Thoracic aorta (tissue), 2 donors: ENCODE results near the gene PRR18. TPM values are rescaled to one million over a fixed set of nuclear protein-coding genes. Genes with fewer than 3 reads are reported as not detected.

Experiments
- ATAC-seq: fragments of 150-250 bp; one replicate; pipeline ENCODE4 v1.8.0; 2017; ENCODE audit warnings: low read depth; ENCODE audit not compliant: insufficient number of reproducible peaks, low FRiP score
- DNase-seq: peaks from one replicate; pipeline ENCODE4 v3.0.0-alpha.2; 2020; ENCODE audit warnings: low spot score
- H3K27ac ChIP-seq, 2 donors: fragments of 200-600 bp; sonication (generic); 1 replicate in 1 of 2; 2 replicates in 1 of 2; pipeline ENCODE4 v1.5.1; 2016; ENCODE audit warnings: mild to moderate bottlenecking in 2 of 2, moderate library complexity in 2 of 2
- H3K27me3 ChIP-seq: fragments of 200-600 bp; sonication (generic); replicated peaks from 2 replicates; pipeline ENCODE4 v1.6.0; 2016; ENCODE audit warnings: mild to moderate bottlenecking; ENCODE audit not compliant: insufficient read depth
- H3K36me3 ChIP-seq: fragments of 200-600 bp; sonication (generic); one replicate; pipeline ENCODE4 v1.5.1; 2016
- H3K4me1 ChIP-seq, 2 donors: fragments of 200-600 bp; sonication (generic); 1 replicate in 1 of 2; 2 replicates in 1 of 2; pipeline versions ENCODE4 v1.5.1 to v1.6.0; 2016; ENCODE audit warnings: low read depth in 2 of 2, mild to moderate bottlenecking in 1 of 2; ENCODE audit not compliant: control insufficient read depth in 1 of 2
- H3K4me3 ChIP-seq: fragments of 200-600 bp; sonication (generic); 2 replicates; pipeline ENCODE4 v1.5.1; 2016; ENCODE audit warnings: mild to moderate bottlenecking
- H3K9me3 ChIP-seq: fragments of 200-600 bp; sonication (generic); 2 replicates; pipeline ENCODE4 v1.5.1; 2016
- total RNA-seq, 2 donors: library from RNA; depleted of rRNA; stranded (reverse); fragments of >200 nt; gene quantifications; one replicate each; pipeline versions ENCODE4 v1.1.0 to v1.2.3, GENCODE V29; 2016
- TF ChIP-seq, protein P1 (sequence below): fragments of 200-600 bp; sonication (generic); IDR thresholded peaks from one replicate; pipeline ENCODE4 v1.5.1; 2019; ENCODE audit warnings: antibody characterized with exemption

PRR18 gene
- total RNA-seq, 2 donors from 2014 or later, result not detected

DNA sequence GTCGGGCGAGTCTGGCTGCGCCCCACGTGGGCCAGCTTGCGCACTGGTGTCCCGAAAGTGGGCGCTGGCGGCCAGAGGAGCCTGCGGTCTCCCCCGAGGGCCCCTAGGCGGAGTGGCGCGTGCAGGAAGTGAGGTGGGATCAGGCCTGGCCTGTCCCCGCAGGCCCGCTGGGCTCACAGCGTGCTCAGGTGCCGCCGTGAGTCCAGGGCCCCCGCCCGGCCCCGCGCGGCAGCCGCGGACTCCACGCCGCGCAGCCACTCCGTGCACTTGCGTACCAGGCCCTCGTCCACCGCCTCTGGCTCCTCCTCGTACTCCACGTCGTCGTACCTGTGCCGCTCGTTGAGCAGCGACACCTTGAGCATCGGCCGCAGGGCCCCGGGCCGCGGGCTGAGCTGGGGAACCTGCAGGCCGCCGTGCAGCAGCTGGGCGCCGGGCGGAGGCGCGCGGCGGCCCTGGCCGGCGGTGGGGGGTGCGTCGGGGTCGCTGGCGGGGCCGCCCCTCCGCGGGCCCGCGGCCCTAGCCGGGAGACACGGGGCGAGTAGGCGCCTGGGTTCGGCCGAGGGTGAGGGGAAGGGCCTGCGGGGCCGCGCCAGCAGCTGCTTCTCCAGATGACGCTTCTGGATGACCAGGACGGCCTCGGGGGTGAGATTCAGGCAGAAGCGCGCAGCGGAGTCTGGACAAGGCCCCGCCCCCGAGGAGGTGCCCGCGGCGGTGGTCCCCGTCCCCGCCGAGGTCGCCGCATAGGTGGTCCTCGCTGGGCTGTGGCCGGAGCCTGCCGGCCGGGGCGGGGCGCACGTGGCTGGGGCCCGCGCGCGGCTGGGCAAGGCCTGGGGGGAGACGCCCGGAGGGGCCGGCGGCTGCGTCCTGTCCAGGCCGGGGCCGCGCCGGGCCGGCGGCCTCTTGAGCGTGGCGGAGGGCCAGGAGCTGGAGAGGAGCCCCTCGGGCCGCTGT is 835 bp downstream of the PRR18 start:
- Histone ChIP-seq H3K9me3 (no peaks in the 10 kb centered on the region), H3K36me3 (no peaks in the 10 kb centered on the region), H3K4me1 (peaks cover 0 to 18% of the 10 kb centered on the region in 2 donors), H3K27me3 (peaks cover 12% of the 10 kb centered on the region), H3K27ac (no peak overlapping the region), H3K4me3 (peak overlapping the region; percentile 75)
- TF ChIP-seq, protein P1, sequence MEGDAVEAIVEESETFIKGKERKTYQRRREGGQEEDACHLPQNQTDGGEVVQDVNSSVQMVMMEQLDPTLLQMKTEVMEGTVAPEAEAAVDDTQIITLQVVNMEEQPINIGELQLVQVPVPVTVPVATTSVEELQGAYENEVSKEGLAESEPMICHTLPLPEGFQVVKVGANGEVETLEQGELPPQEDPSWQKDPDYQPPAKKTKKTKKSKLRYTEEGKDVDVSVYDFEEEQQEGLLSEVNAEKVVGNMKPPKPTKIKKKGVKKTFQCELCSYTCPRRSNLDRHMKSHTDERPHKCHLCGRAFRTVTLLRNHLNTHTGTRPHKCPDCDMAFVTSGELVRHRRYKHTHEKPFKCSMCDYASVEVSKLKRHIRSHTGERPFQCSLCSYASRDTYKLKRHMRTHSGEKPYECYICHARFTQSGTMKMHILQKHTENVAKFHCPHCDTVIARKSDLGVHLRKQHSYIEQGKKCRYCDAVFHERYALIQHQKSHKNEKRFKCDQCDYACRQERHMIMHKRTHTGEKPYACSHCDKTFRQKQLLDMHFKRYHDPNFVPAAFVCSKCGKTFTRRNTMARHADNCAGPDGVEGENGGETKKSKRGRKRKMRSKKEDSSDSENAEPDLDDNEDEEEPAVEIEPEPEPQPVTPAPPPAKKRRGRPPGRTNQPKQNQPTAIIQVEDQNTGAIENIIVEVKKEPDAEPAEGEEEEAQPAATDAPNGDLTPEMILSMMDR, result no peak
- ATAC-seq (no peak), DNase-seq (no peak)

GRCh38 chr6:166306378-166307081 is 1.7 kb downstream of the PRR18 start:
- Histone ChIP-seq H3K27ac (no peak overlapping the region), H3K9me3 (no peaks in the 10 kb centered on the region), H3K36me3 (no peaks in the 10 kb centered on the region), H3K27me3 (peaks cover 12% of the 10 kb centered on the region), H3K4me3 (peak overlapping the region; percentile 75), H3K4me1 (peaks cover 0 to 18% of the 10 kb centered on the region in 2 donors)
- ATAC-seq, result no peak
- TF ChIP-seq, protein P1, result no peak
- no peak for DNase-seq

GRCh38 chr6:166305562-166306117 is 2.6 kb downstream of the PRR18 start:
- H3K4me3 ChIP-seq, result no peak overlapping the region
- no peaks in the 10 kb centered on the region for H3K9me3 ChIP-seq
- H3K27ac ChIP-seq, result no peak overlapping the region
- ATAC-seq (no peak), DNase-seq (no peak)
- peaks cover 0 to 18% of the 10 kb centered on the region in 2 donors for H3K4me1 ChIP-seq
- no peaks in the 10 kb centered on the region for H3K36me3 ChIP-seq
- TF ChIP-seq, protein P1, result no peak
- H3K27me3 ChIP-seq, result peaks cover 12% of the 10 kb centered on the region

DNA sequence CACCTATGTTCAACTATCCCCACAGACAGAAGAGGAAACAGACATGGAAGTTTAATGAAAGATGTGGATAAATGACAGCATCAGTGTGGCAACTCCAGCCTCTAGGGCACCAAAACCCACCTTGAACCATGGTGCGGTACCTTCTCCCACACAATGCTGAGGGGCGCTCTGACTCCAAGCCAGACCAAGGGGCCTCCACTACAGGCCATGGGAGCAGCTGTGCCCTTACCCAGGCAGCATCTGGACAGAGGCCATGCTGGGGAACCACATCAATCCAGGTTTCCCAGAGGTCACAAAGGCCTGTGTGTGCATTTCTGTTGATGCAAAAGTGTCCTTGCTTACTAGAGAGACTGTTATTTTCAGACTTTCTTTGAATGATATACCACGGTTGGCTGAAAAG is 4.1 kb downstream of the PRR18 start:
- peaks cover 12% of the 10 kb centered on the region for H3K27me3 ChIP-seq
- H3K36me3 ChIP-seq, result no peaks in the 10 kb centered on the region

More for the DNA sequence above, 4.1 kb downstream of the PRR18 start:
- Histone ChIP-seq H3K4me1 (peaks cover 0 to 18% of the 10 kb centered on the region in 2 donors), H3K4me3 (no peak overlapping the region), H3K27ac (no peak overlapping the region), H3K9me3 (no peaks in the 10 kb centered on the region)
- DNase-seq (no peak), ATAC-seq (no peak)
- TF ChIP-seq, protein P1, result no peak
